Heart left ventricle (tissue), 16 donors: ENCODE measurements around the gene DOK3. TPM values are rescaled to one million over a fixed set of nuclear protein-coding genes. Genes with fewer than 3 reads are reported as not detected.
A peak's percentile ranks its signal among the peaks of the same experiment; 100 is the strongest.

ENCODE experiments used
- ATAC-seq, 4 donors: fragments of 200-7000 bp; cut with Tn5 transposase; one replicate each; pipeline ENCODE4 v1.9.1; 2020 to 2022; ENCODE audit warnings: moderate library complexity in 4 of 4, mild to moderate bottlenecking in 3 of 4, moderate number of reproducible peaks in 1 of 4
- DNase-seq, 5 donors: peaks; one replicate each; pipeline ENCODE4 v3.0.0-alpha.2; 2020
- H3K27ac ChIP-seq, 12 donors: fragments of 200-600 bp; sonication (generic) in 4 of 12; one replicate each; pipeline versions ENCODE4 v1.5.0 to v1.8.0; 2016 to 2022; ENCODE audit warnings: mild to moderate bottlenecking in 2 of 12
- H3K27me3 ChIP-seq, 9 donors: fragments of 200-600 bp; sonication (generic) in 2 of 9; one replicate each; pipeline versions ENCODE4 v1.5.1 to v1.8.0; 2016 to 2022; ENCODE audit warnings: mild to moderate bottlenecking in 3 of 9
- H3K36me3 ChIP-seq, 9 donors: fragments of 200-600 bp; sonication (generic) in 2 of 9; one replicate each; pipeline versions ENCODE4 v1.5.0 to v1.8.0; 2018 to 2022; ENCODE audit warnings: mild to moderate bottlenecking in 2 of 9
- H3K4me1 ChIP-seq, 12 donors: fragments of 200-600 bp; sonication (generic) in 4 of 12; one replicate each; pipeline versions ENCODE4 v1.5.0 to v1.8.0; 2016 to 2022; ENCODE audit warnings: mild to moderate bottlenecking in 3 of 12
- H3K4me3 ChIP-seq, 12 donors: fragments of 200-600 bp; sonication (generic) in 4 of 12; one replicate each; pipeline versions ENCODE4 v1.5.0 to v1.8.0; 2017 to 2022; ENCODE audit warnings: mild to moderate bottlenecking in 9 of 12, moderate library complexity in 4 of 12
- H3K9me3 ChIP-seq, 12 donors: fragments of 200-600 bp; sonication (generic) in 4 of 12; one replicate each; pipeline versions ENCODE4 v1.5.0 to v1.8.0; 2016 to 2022; ENCODE audit warnings: mild to moderate bottlenecking in 1 of 12
- POLR2A ChIP-seq, 2 donors: fragments of 450-650 bp; IDR thresholded peaks; one replicate each; pipeline ENCODE4 v1.6.1; 2017; ENCODE audit warnings: antibody characterized with exemption in 2 of 2, mild to moderate bottlenecking in 2 of 2, moderate library complexity in 2 of 2
- WGBS, 4 donors: extraction: QIAGEN DNeasy Blood & Tissue Kit in 2 of 4; methylation state at CpG; one replicate each; pipeline versions ENCODE4 v1.1.5 to v1.1.7; 2013 to 2018; 5-methylcytosine and 5-hydroxymethylcytosine counted together
- intact Hi-C, 10 donors: fragments of 100-400 bp; cut with DNase I; formaldehyde crosslinking; loops; one replicate each; pipeline versions ENCODE4 v1.11.1 to v1.14.2; 2022
- polyA plus RNA-seq, 2 donors: library from polyadenylated mRNA; stranded (reverse); fragments of 200-250 nt; gene quantifications; one replicate each; pipeline ENCODE4 v1.2.3, GENCODE V29; 2013
- total RNA-seq, 9 donors: library from RNA; depleted of rRNA in 2 of 9; stranded (reverse); fragments of >200 nt in 2 of 9; fragmentation: NEBNext Ultra II Directional in 3 of 9; extraction: Animal tissue kit (Norgen Biotek cat#: 25700) in 3 of 9; gene quantifications; one replicate each; pipeline versions ENCODE4 v1.1.0 to v1.2.4, GENCODE V29; 2016 to 2023
- TF ChIP-seq, protein P1 (sequence below), 12 donors: fragments of 200-600 bp; sonication (generic) in 4 of 12; IDR thresholded peaks; one replicate each; pipeline versions ENCODE4 v1.5.0 to v1.8.0; 2018 to 2022; ENCODE audit warnings: antibody characterized with exemption in 12 of 12, mild to moderate bottlenecking in 5 of 12
- donor health status: ischemic (EF 13 %, LVEDD 7.1; RV severe dilation, severe dysfunction).
- donor health status: healthy with polysubstance abuse.
- donor health status: DM: no; HTN: yes; CAD: no.
- donor health status: DM: no; HTN: no; CAD: no.
- donor health status: ischemic (EF 25% LVEDD 6.9; RV normal size, moderate dysfunction).
- donor health status: ischemic (EF 25% LVEDD 5.7; RV mildly dilated, moderate dysfunction).
- donor health status: healthy.
- donor health status: DM: yes; HTN: yes; CAD: no.
- donor health status: ischemic (EF 35%, LVEDD 5.7; RV mildly dilated, moderate dysfunction).
- donor health status: nonischemic (EF 11% LVEDD 7.7; RV severe dilation, severe dysfunction).
- donor health status: DM: yes; HTN: yes; CAD: no.
- donor health status: PGD.
- donor health status: ischemic (EF 29% LVEDD 5.4; RV normal size, mild dysfunction).
- donor health status: nonischemic (EF 23%, LVEDD 6.1; RV moderate dilation, normal function).

DOK3 gene
- total and polyA plus RNA-seq, 11 donors = 0.77 to 23.8 (median 2.7) TPM

DNA sequence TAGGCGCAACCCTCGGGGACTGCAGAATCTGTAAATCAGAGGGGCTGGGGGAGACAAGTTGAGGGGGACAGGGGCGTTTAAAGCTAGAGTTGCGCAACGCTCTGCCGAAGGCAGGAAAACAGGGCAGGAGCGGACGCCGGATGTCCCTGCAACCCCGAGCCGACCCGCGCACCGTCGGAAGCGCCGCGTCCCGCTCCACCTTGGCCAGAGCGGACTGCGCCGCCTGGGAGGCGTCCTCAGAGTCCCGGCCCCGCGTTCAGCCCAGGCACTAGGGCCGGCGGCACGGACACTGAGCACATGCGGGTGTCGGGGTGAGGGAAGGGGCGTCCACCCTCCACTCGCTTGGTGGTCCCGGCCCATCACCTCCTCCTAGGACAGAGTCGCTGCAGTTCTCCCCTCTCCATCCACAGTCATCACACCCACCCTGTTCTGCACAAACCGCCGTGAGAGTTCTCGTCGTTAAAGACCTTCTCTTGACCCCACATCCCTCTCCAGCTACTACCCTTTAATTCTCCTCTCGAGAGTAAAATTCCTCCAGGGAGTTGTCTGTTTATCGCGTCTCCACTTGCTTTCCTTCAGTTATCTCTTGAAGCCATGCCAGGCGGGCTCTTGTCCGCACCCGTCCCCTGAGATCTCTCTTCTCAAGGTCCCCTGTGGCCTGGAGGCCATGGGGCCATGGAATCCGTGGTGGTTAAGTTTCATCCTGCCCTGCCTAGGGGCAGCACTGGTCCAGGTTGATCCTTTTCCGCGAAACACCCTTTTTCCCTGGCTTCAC lies 11.4 kb downstream of the DOK3 start:
- H3K27me3 ChIP-seq = no peaks in the 10 kb centered on the region
- 7 to 14% (median 10%) methylated on average over 29 to 48 of the region's 48 CpGs for WGBS, 4 donors
- no peaks in the 10 kb centered on the region for H3K9me3 ChIP-seq
- TF ChIP-seq POLR2A (IDR thresholded peaks at IDR 0.05) = no peak
- TF ChIP-seq, protein P1, sequence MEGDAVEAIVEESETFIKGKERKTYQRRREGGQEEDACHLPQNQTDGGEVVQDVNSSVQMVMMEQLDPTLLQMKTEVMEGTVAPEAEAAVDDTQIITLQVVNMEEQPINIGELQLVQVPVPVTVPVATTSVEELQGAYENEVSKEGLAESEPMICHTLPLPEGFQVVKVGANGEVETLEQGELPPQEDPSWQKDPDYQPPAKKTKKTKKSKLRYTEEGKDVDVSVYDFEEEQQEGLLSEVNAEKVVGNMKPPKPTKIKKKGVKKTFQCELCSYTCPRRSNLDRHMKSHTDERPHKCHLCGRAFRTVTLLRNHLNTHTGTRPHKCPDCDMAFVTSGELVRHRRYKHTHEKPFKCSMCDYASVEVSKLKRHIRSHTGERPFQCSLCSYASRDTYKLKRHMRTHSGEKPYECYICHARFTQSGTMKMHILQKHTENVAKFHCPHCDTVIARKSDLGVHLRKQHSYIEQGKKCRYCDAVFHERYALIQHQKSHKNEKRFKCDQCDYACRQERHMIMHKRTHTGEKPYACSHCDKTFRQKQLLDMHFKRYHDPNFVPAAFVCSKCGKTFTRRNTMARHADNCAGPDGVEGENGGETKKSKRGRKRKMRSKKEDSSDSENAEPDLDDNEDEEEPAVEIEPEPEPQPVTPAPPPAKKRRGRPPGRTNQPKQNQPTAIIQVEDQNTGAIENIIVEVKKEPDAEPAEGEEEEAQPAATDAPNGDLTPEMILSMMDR (IDR thresholded peaks at IDR 0.05) = peak in 1 of 12 donors; percentile 3
- peaks cover 0 to 16% (median 0%) of the 10 kb centered on the region in 9 donors for H3K36me3 ChIP-seq
- H3K27ac ChIP-seq = peak overlapping the region; percentile 27 to 98 (median 95)
- DNase-seq = peak in 4 of 5 donors; percentile 57 to 85 (median 64)
- peak overlapping the region; percentile 25 to 96 (median 78) for H3K4me3 ChIP-seq
- peak in 2 of 4 donors; percentile 1 to 12 for ATAC-seq
- H3K4me1 ChIP-seq = peaks cover 8 to 70% (median 52%) of the 10 kb centered on the region in 12 donors
- intact Hi-C loops = loop anchor here in 4 of 10 donors (2.0 to 5.0 kb wide), 3 partner anchors 41 to 106 kb away; no protein-coding TSS in a partner anchor

DNA sequence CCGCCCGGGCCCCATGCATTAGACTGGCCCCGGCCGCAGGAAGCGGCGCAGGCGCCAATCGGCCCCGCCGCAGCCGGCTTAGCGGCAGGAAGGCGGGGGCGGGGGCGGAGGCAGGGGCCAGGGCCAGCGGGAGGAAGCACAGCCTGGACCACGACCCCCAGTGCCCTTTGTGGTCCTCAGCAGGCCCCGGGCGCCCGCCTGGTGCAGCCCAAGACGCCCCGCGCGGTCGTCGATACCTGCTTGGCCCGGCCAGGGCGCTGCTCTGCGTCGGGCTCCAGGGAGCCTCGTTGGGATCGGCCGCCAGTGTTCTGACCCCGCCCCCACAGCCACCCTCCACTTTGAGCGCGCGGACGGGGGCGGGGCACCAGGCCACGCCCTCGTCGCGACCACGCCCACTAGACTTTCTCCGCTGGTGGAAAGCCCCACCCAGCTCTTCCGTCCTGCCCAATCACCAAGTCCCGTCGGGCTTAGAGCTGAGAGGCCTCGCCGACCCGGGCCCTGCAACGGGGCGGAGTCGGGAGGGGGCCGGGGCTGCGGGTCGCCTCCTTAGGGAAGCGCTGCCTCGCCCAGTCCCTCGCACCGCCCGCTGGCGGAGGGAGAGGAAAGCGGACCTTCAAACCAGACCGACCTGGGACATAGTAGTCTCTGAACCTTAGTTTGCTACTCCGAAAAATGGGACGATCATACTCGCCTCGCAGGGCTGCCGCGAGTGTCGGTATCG lies 12.2 kb downstream of the DOK3 start, which contains the start of gene PDLIM7:
Gene PDLIM7, minus strand, starts transcription at position 313 of the 721 bp plus-strand sequence. CDS start 1,092 bp downstream, outside the sequence.
- intact Hi-C loops = loop anchor here in 7 of 10 donors (1.0 to 5.0 kb wide), 7 partner anchors 19 to 105 kb away; partner anchors contain the start of gene GRK6 (in 1 of the 7)
- DNase-seq (peak; percentile 95 to 98 (median 97)), ATAC-seq (peak; percentile 80 to 87 (median 84))
- H3K36me3 ChIP-seq = peaks cover 0 to 22% (median 7%) of the 10 kb centered on the region in 9 donors
- peak within 1 kb of the TSS; percentile 73 to 98 (median 95) for H3K27ac ChIP-seq
- H3K9me3 ChIP-seq = no peaks in the 10 kb centered on the region
- 0 to 1% (median 1%) methylated on average over 15 to 73 of the region's 73 CpGs for WGBS, 4 donors
- H3K27me3 ChIP-seq = no peaks in the 10 kb centered on the region
- H3K4me1 ChIP-seq = peaks cover 8 to 74% (median 59%) of the 10 kb centered on the region in 12 donors
- H3K4me3 ChIP-seq = peak within 1 kb of the TSS; percentile 68 to 96 (median 78)
- TF ChIP-seq, protein P1 (IDR thresholded peaks at IDR 0.05) = peak in 5 of 12 donors; percentile 14 to 39 (median 17)
- peak; percentile 77 to 98 for TF ChIP-seq POLR2A (IDR thresholded peaks at IDR 0.05)

DNA sequence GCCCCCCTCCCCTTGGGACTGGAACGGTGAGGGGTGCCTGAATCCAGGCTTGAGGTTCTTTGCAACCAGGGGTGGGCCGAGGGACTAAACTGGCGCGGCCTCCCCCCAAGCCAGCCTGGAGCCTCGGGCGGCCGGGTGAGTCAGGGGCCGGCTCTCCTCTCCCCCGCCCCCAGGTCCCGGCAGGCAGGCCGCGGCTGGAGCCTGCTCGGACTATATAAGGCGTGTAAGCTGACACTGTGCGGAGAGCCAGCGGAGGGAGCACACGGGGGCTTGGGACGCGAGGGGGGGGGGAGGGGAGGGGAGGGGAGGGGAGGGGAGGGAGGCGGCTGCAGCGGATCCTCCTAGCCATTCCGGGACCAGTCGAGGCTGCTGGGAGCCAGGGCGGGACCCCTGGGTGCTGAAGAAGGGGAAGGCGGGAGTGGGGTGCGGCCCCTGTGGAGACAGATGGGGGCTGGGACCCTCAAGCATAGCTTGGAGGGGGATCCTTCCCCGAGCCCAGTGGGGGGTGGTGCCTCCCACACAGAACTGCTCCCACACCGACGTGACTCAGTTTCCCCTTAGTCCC lies 12.8 kb downstream of the DOK3 start:
- Histone ChIP-seq H3K36me3 (peaks cover 0 to 29% (median 13%) of the 10 kb centered on the region in 9 donors), H3K27ac (peak overlapping the region; percentile 73 to 98 (median 95)), H3K4me3 (peak overlapping the region; percentile 68 to 96 (median 78)), H3K27me3 (no peaks in the 10 kb centered on the region), H3K9me3 (no peaks in the 10 kb centered on the region), H3K4me1 (peaks cover 8 to 76% (median 59%) of the 10 kb centered on the region in 12 donors)
- TF ChIP-seq POLR2A (IDR thresholded peaks at IDR 0.05) = peak in 1 of 2 donors; percentile 18
- TF ChIP-seq, protein P1 (IDR thresholded peaks at IDR 0.05) = no peak
- 0 to 1% (median 0%) methylated on average over 9 to 29 of the region's 29 CpGs for WGBS, 4 donors
- ATAC-seq (peak; percentile 23 to 65 (median 50)), DNase-seq (peak; percentile 86 to 91 (median 88))
- intact Hi-C loops = loop anchor here in 7 of 10 donors (1.0 to 5.0 kb wide), 7 partner anchors 18 to 105 kb away; partner anchors contain the start of gene GRK6 (in 1 of the 7)
